ENCODE measurements around the gene WNK2. TPM values are rescaled to one million over a fixed set of nuclear protein-coding genes. Genes with fewer than 3 reads are reported as not detected.
A peak's percentile ranks its signal among the peaks of the same experiment; 100 is the strongest.
"Not testable (repeated sequence)": the region's sequence is repeated elsewhere in the genome, so short reads cannot be mapped to it uniquely, and the experiment has no call there.

WNK2 gene
- total and polyA plus RNA-seq, 8 donors: 0.93 to 10.4 (median 7.4) TPM

DNA sequence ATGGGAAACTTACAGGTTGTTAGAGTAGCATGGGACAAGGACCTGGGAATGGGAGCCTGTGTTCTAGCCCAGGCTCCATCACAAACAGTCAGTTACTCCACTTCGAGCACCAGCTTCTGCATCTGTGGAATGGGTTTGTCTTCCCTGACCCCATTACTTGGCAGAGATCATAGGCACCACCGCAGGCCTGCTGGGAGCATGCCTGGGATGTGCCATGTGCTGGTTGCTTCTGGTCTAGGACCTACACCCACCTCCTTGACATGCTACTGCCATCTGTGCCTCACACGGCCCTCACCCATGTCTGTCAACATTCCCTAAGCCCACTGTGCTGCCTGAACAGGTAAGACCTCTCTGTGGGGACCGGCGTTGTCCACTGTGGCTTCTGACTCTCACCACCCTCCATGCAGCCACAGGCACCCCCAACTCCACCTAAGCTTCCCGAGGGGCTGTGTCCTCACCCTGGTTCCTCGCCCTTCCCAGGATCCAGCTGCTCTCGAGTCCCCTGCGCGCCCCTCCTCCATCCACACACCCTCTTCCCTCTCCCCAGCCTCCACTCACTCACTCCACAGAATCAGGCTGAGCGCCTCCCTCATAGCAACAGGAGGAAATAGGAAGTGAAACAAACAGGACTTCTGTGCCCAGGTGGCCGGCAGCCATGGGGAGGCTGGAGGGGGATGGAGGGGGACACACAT lies 181.6 kb downstream of the WNK2 start:
- H3K9me3 ChIP-seq: peaks cover 0 to 22% of the 10 kb centered on the region in 2 donors
- intact Hi-C loops (cut with DNase I): no loop called here
- no peak for ATAC-seq
- H3K27me3 ChIP-seq: no peaks in the 10 kb centered on the region
- no peaks in the 10 kb centered on the region for H3K36me3 ChIP-seq
- no peak overlapping the region for H3K4me3 ChIP-seq
- H3K4me1 ChIP-seq: no peaks in the 10 kb centered on the region
- DNase-seq: no peak
- H3K27ac ChIP-seq: no peak overlapping the region
- TF ChIP-seq CTCF (IDR thresholded peaks at IDR 0.05): no peak

- DNase-seq (peak in 1 of 4 donors; percentile 66), ATAC-seq (no peak)
- TF ChIP-seq CTCF (IDR thresholded peaks at IDR 0.05): no peak
- H3K27me3 ChIP-seq: no peaks in the 10 kb centered on the region
- H3K27ac ChIP-seq: no peak overlapping the region
- no peaks in the 10 kb centered on the region for H3K36me3 ChIP-seq
- H3K4me3 ChIP-seq: no peak overlapping the region
- no peaks in the 10 kb centered on the region for H3K4me1 ChIP-seq
- intact Hi-C loops (cut with DNase I): no loop called here
- H3K9me3 ChIP-seq: peaks cover 0 to 17% of the 10 kb centered on the region in 2 donors
Measured at GRCh38 chr9:93366119-93366447, 182.1 kb downstream of the WNK2 start.

- peaks cover 0 to 13% of the 10 kb centered on the region in 2 donors for H3K9me3 ChIP-seq
- H3K4me3 ChIP-seq; H3K36me3 ChIP-seq; intact Hi-C loops (cut with DNase I); DNase-seq; H3K27ac ChIP-seq; ATAC-seq; H3K4me1 ChIP-seq; H3K27me3 ChIP-seq: not testable (repeated sequence)
Measured at GRCh38 chr9:93366486-93366885, 182.5 kb downstream of the WNK2 start.

DNA sequence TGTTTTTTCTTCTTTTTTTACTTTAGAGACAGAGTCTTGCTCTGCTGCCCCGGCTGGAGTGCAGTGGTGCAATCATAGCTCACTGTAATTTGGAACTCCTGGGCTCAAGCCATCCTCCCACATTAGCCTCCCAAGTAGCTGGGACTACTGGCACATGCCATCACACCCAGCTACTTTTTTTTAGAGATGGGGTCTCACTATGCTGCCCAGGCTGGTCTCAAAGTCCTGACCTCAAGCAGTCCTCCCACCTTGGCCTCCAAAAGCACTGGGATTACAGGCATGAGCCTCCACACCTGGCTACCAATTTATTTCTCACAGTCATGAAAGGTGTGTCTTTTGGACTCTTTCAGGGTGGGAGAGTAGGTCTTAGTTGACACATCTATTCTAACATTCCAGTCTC lies 184.5 kb downstream of the WNK2 start:
- no peak for TF ChIP-seq CTCF (IDR thresholded peaks at IDR 0.05)
- intact Hi-C loops (cut with DNase I): no loop called here
- H3K4me1 ChIP-seq: no peaks in the 10 kb centered on the region
- DNase-seq (no peak), ATAC-seq (no peak)
- no peak overlapping the region for H3K27ac ChIP-seq
- no peaks in the 10 kb centered on the region for H3K36me3 ChIP-seq
- H3K27me3 ChIP-seq: no peaks in the 10 kb centered on the region
- H3K9me3 ChIP-seq: no peaks in the 10 kb centered on the region
- no peak overlapping the region for H3K4me3 ChIP-seq

DNA sequence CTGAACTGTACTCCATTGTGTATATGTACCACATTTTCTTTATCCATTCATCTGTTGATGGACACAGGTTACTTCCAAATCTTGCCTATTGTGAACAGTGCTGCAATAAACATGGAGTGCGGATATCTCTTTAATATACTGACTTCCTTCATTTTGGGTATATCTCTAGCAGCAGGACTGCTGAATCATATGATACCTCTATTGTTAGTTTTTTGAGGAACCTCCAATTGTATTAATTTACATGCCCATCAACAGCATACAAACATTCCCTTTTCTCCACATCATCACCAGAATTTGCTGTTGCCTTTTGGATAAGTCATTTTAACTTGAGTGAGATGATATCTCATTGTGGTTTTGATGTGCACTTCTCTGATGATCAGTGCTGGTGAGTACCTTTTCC lies 185.7 kb downstream of the WNK2 start:
- DNase-seq (no peak), ATAC-seq (no peak)
- intact Hi-C loops (cut with DNase I): no loop called here
- no peak overlapping the region for H3K4me3 ChIP-seq
- no peaks in the 10 kb centered on the region for H3K27me3 ChIP-seq
- H3K9me3 ChIP-seq: no peaks in the 10 kb centered on the region
- no peak for TF ChIP-seq CTCF (IDR thresholded peaks at IDR 0.05)
- H3K27ac ChIP-seq: no peak overlapping the region
- H3K4me1 ChIP-seq: no peaks in the 10 kb centered on the region
- no peaks in the 10 kb centered on the region for H3K36me3 ChIP-seq

Other genes with a start within 250 kb of the WNK2 start
- 10 to 100 TPM; 17.2 to 29.9 TPM for gene FGD3, start 236.6 kb upstream of the WNK2 start, total RNA-seq
- 1 to 10 TPM; 4.2 to 8.8 (median 6.6) TPM for gene FGD3, start 236.6 kb upstream of the WNK2 start, polyA plus RNA-seq (ENCODE audit: insufficient read length in 6 of 6)
- 1 to 10 TPM; 2.6 to 4.8 TPM for gene SUSD3, start 125.4 kb upstream of the WNK2 start, total RNA-seq
- gene SUSD3, start 125.4 kb upstream of the WNK2 start, polyA plus RNA-seq (ENCODE audit: insufficient read length in 6 of 6): 10 to 100 TPM in 2 of 6 donors, 1 to 10 TPM in 4; 4.0 to 12.1 (median 6.2) TPM
- gene CARD19, start 87.9 kb upstream of the WNK2 start, total RNA-seq: 10 to 100 TPM; 27.7 to 43.0 TPM
- 10 to 100 TPM; 16.9 to 25.5 (median 21.6) TPM for gene CARD19, start 87.9 kb upstream of the WNK2 start, polyA plus RNA-seq (ENCODE audit: insufficient read length in 6 of 6)
- 10 to 100 TPM; 77.9 to 83.5 TPM for gene NINJ1, start 49.9 kb upstream of the WNK2 start, total RNA-seq
- gene NINJ1, start 49.9 kb upstream of the WNK2 start, polyA plus RNA-seq (ENCODE audit: insufficient read length in 6 of 6): 10 to 100 TPM; 29.8 to 40.1 (median 35.0) TPM